GF-D8 (cell line): ENCODE results near the gene SLC16A11.
"Not testable (repeated sequence)": the region's sequence is repeated elsewhere in the genome, so short reads cannot be mapped to it uniquely, and the experiment has no call there.

ENCODE experiments used
- DNase-seq: peaks from one replicate; lab custom pipeline; 2025; lab: John Stamatoyannopoulos, UW

The SLC16A11 gene

GRCh38 chr17:7005716-7006115 is 38.2 kb downstream of the SLC16A11 start:
- DNase-seq, result no peak

GRCh38 chr17:7004398-7005253 is 39.3 kb downstream of the SLC16A11 start:
- DNase-seq, result no peak

GRCh38 chr17:7003745-7004144 is 40.1 kb downstream of the SLC16A11 start:
- DNase-seq, result no peak

- no peak for DNase-seq
Measured at GRCh38 chr17:7002288-7003047, 41.4 kb downstream of the SLC16A11 start.

GRCh38 chr17:7001318-7001961 is 42.5 kb downstream of the SLC16A11 start:
- no peak for DNase-seq

GRCh38 chr17:6998855-6999508 is 44.9 kb downstream of the SLC16A11 start:
- no peak for DNase-seq

- DNase-seq, result no peak
Measured at GRCh38 chr17:6997171-6997570, 46.7 kb downstream of the SLC16A11 start.

GRCh38 chr17:6996256-6997011 is 47.5 kb downstream of the SLC16A11 start:
- DNase-seq, result no peak

GRCh38 chr17:6995500-6996255 is 48.2 kb downstream of the SLC16A11 start, which contains the start of gene ALOX12:
TSS of gene ALOX12 (plus strand) at chr17:6996049. CDS start at chr17:6996118, 69 bp downstream.
- DNase-seq, result no peak

GRCh38 chr17:6994666-6995256 is 49.1 kb downstream of the SLC16A11 start:
- no peak for DNase-seq

- no peak for DNase-seq
Measured at GRCh38 chr17:6994118-6994598, 49.7 kb downstream of the SLC16A11 start.

- DNase-seq, result not testable (repeated sequence)
Measured at GRCh38 chr17:6993613-6994056, 50.3 kb downstream of the SLC16A11 start.
